ENCODE data around the gene RNF5.

- TF ChIP-seq CTCF (IDR thresholded peaks at IDR 0.05) (no peak), POLR2A (IDR thresholded peaks at IDR 0.05) (no peak)
Measured at GRCh38 chr6:32167154-32167760, 10.9 kb upstream of the RNF5 start.

All from sigmoid colon (tissue), 3 donors.